ENCODE results near the gene SEL1L. TPM values are rescaled to one million over a fixed set of nuclear protein-coding genes. Genes with fewer than 3 reads are reported as not detected.
"Not testable (repeated sequence)": the region's sequence is repeated elsewhere in the genome, so short reads cannot be mapped to it uniquely, and the experiment has no call there.

SEL1L gene
- total RNA-seq, 2 experiments from 2014 or later: 53.5 to 56.5 TPM

DNA sequence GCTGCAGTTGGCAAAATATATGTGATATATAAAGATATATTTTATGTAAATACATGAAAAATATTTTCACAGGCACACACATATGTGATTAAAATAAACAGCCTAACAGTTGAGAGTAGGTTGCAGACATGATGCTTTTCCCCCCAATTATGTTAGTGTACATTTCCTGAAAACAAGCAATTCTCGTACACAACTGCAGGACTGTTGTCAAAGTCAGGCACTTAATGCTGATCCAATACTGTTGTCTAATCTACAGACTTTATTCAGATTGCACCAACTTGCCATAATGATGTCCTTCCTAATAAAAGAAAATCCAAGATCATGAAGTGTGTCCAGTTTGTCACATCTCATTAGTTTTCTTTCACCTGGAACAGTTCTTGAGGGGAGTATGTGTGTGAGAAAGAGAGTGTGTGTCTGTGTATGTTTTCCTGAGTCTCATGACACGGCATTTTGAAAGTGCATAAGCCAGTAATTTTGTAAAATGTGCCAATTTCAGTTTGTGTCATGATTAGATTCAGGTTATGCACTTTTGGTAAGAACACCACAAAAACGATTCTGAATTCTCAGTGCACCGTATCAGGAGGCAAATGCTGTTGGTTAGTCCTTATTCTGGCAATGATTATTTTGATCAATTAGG, 16.5 kb upstream of the SEL1L start:
- Mint-ChIP-seq H3K27me3 (peaks cover 9% of the 10 kb centered on the region), H3K4me3 (no peak overlapping the region), H3K27ac (no peak overlapping the region), H3K9me3 (no peaks in the 10 kb centered on the region), H3K4me1 (peaks cover 6% of the 10 kb centered on the region), H3K36me3 (no peaks in the 10 kb centered on the region)
- ATAC-seq (ENCODE audit: low read depth) (no peak), DNase-seq (no peak)
- POLR2A ChIA-PET: no interaction called here

DNA sequence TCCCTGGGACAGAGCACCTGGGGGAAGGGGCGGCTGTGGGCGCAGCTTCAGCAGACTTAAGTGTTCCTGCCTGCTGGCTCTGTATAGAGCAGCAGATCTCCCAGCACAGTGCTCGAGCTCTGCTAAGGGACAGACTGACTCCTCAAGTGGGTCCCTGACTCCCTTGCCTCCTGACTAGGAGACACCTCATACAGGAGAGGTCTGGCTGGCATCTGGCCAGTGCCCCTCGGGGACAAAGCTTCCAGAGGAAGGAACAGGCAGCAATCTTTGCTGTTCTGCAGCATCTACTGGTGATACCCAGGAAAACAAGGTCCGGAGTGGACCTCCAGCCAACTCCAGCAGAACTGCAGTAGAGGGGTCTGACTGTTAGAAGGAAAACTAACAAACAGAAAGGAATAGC, 7.6 kb upstream of the SEL1L start:
- H3K36me3 Mint-ChIP-seq; DNase-seq; H3K27ac Mint-ChIP-seq; POLR2A ChIA-PET; H3K4me3 Mint-ChIP-seq; H3K9me3 Mint-ChIP-seq; H3K4me1 Mint-ChIP-seq; ATAC-seq (ENCODE audit: low read depth): not testable (repeated sequence)
- H3K27me3 Mint-ChIP-seq: peaks cover 11% of the 10 kb centered on the region

DNA sequence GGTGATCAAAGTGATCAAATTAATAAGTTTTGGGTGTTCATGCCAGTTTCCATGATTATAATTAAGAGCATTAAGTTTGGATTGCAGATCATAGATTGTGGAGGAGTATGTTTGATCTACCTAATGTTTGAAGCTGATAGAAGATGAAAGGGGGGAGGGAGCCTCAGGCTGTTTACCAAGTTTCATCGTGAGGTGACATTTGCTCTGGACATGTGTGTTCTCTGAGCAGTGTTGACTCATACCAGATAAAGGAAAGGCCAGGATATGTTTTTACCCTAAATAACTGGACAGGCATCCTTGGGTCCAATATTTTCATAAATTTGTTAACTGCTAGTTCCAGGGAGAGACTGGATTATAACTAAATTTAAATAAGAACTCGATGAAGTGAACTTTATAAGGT, 3.5 kb upstream of the SEL1L start:
- Mint-ChIP-seq H3K4me1 (peaks cover 18% of the 10 kb centered on the region), H3K27ac (no peak overlapping the region), H3K4me3 (no peak overlapping the region), H3K27me3 (peaks cover 2% of the 10 kb centered on the region), H3K36me3 (no peaks in the 10 kb centered on the region), H3K9me3 (peaks cover 1% of the 10 kb centered on the region)
- POLR2A ChIA-PET: no interaction called here
- ATAC-seq (ENCODE audit: low read depth) (no peak), DNase-seq (no peak)

DNA sequence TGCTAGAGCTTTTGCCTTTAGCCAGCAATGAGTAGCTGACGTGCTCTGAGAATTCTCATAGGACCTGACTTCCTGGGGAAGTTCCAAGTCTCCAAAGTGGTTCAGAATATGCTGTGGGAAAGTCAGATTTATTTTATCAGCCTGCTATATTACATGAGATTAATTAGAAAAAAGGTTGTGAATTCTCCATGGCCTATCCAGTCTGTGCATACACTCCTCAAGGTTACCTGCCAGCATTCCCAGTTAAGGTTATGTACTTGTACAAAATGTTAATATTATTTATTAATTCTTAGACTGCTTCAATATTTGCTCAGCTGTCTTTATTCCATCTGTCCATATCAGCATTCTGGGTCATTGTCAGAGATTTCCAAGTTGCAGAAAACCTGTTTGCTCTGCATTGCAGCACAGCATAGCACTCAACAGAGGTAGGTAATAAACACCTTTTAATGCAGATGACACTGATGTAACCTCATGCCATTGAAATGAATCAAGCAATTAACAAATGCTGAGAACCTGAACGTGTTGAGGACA, 2.7 kb upstream of the SEL1L start:
- ATAC-seq (ENCODE audit: low read depth) (no peak), DNase-seq (no peak)
- H3K27ac Mint-ChIP-seq: no peak overlapping the region
- H3K36me3 Mint-ChIP-seq: no peaks in the 10 kb centered on the region
- H3K4me1 Mint-ChIP-seq: peaks cover 24% of the 10 kb centered on the region
- peaks cover 2% of the 10 kb centered on the region for H3K27me3 Mint-ChIP-seq
- peaks cover 1% of the 10 kb centered on the region for H3K9me3 Mint-ChIP-seq
- no peak overlapping the region for H3K4me3 Mint-ChIP-seq
- POLR2A ChIA-PET: no interaction called here

DNA sequence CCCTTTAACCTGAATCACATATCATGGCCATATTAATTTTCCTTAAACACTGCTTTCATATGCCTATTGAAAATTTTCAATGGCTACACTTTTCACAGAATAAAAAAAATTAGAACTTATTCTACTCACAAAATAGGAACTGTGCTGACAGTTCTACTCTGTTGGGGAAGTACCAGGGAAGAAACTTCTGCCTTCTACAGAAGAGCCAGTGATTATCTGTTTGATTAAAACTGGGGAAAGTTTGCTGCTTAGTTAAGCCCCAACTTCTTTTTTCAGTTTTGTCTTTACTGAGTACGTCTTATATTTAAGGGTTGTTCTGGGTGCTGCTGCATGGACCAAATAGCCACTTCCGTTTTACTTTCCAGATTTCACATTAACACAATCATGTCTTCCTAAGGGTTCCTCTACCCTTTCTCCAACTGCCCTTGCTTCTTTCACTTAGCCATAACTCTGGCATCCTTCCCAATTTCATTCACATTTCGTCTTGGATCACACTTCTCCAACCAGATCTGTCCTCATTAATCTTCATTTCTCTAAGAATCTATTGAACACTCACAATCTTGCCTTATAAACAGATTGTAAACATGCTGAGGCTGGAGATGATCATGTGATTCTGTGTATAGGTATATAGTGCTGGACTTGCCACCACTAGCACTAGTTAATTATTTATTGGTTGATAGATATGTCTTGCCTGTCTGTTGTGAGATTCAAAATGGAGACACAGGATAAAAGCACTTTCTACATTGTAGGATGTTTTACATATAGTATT, 1.9 kb upstream of the SEL1L start:
- Mint-ChIP-seq H3K4me1 (peaks cover 25% of the 10 kb centered on the region), H3K4me3 (no peak overlapping the region), H3K27ac (peak overlapping the region; percentile 66), H3K36me3 (no peaks in the 10 kb centered on the region), H3K9me3 (peaks cover 1% of the 10 kb centered on the region), H3K27me3 (peaks cover 2% of the 10 kb centered on the region)
- no peak for DNase-seq
- POLR2A ChIA-PET: no interaction called here
- no peak for ATAC-seq (ENCODE audit: low read depth)

DNA sequence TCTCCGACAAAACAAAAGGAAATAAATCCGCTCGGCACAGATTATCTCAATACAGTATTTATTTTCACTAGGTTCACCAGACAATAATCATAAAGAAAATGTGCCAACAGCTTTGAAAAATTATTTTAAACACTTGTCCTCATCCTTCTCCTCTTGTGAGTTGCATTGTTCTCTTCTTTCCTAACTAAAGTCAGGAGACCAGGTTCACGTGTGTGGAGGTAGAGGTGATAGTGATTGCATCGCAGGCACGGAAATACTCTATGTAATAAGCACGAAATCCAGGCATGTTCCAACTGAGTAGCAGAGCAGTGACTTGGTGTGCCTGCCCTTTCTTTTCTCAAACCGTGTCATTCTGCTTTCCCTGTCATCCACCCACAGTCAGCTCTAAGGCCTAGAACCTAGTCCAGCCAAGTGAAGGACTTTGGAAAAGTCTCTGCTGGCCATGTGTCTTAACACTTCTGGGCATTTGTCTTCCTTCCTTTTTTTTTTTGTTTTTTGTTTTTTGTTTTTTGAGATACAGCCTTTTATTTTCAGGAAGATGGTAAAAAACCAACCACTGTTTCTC, 939 bp upstream of the SEL1L start:
- H3K27me3 Mint-ChIP-seq: peaks cover 2% of the 10 kb centered on the region
- H3K36me3 Mint-ChIP-seq: no peaks in the 10 kb centered on the region
- H3K9me3 Mint-ChIP-seq: peaks cover 1% of the 10 kb centered on the region
- no peak overlapping the region for H3K27ac Mint-ChIP-seq
- POLR2A ChIA-PET: interaction anchor here (0.6 to 2.0 kb wide), 2 partner anchors 48 to 70 kb away, joined by 5 to 6 read pairs; no protein-coding TSS in a partner anchor
- ATAC-seq (ENCODE audit: low read depth): no peak
- H3K4me1 Mint-ChIP-seq: peaks cover 26% of the 10 kb centered on the region
- H3K4me3 Mint-ChIP-seq: peak overlapping the region; percentile 95
- no peak for DNase-seq

DNA sequence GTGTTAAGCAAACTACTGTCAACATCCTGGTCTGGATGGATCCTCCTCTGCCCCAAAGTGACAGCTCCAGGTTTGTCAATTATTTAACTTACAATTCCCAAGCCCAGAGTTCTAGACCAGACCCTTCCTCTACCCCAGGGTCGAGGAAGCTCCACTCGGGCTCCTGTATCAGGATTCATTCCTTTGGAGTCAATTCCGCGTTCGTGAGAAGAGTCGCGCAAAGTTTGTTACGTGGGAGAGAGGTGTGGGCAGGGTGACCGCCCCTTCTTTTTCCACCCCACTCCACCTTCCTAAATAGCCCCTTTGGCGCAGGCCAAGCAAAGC, 479 bp downstream of the SEL1L start:
- Mint-ChIP-seq H3K36me3 (no peaks in the 10 kb centered on the region), H3K4me1 (peaks cover 33% of the 10 kb centered on the region), H3K9me3 (peaks cover 1% of the 10 kb centered on the region), H3K27ac (peak overlapping the region; percentile 88), H3K4me3 (peak overlapping the region; percentile 95), H3K27me3 (no peaks in the 10 kb centered on the region)
- POLR2A ChIA-PET: interaction anchor here (1.1 to 2.0 kb wide), 4 partner anchors 14 to 312 kb away, joined by 3 to 11 read pairs (median 4); partner anchors contain the start of gene GTF2A1
- DNase-seq (no peak), ATAC-seq (ENCODE audit: low read depth) (no peak)

DNA sequence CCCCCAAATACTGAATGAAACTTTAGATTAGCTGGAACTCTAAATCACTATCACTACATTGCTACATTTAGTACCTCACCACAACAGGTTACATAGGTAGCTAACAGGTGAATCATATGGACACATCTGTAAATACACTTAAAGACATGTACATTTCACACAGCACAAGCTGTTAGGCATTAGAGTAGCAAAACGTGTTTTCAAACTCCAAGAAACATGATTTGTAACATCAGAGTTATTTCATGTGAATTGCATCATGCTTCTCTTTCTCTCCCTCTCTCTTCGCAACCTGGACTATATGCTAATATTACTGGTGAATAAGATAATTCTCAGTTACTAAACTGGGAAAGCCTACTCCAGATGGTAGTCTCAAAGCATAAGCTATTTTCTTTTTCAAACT, 4.3 kb downstream of the SEL1L start:
- no peaks in the 10 kb centered on the region for H3K9me3 Mint-ChIP-seq
- DNase-seq (no peak), ATAC-seq (ENCODE audit: low read depth) (no peak)
- peaks cover 30% of the 10 kb centered on the region for H3K4me1 Mint-ChIP-seq
- POLR2A ChIA-PET: no interaction called here
- no peak overlapping the region for H3K4me3 Mint-ChIP-seq
- H3K36me3 Mint-ChIP-seq: peaks cover 17% of the 10 kb centered on the region
- H3K27me3 Mint-ChIP-seq: no peaks in the 10 kb centered on the region
- H3K27ac Mint-ChIP-seq: no peak overlapping the region

DNA sequence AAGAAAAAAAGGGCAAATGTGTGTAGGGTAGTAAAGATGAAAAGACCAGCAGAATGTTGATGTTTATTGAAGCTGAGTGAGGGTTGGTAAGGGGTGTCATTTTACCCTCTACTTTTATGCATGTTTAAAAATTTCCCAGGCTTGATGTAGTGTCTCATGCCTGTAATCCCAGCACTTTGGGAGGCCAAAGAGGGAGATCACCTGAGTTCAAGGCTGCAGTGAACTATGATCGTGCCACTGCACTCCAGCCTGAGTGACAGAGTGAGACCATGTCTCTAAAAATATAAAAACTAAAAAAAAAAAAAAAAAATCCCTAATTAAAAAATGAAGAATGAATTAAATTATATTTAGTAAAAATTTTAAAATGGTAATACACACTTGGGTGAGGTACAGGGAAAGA, 8.5 kb downstream of the SEL1L start:
- ATAC-seq (ENCODE audit: low read depth): no peak
- Mint-ChIP-seq H3K27me3 (no peaks in the 10 kb centered on the region), H3K4me1 (peaks cover 26% of the 10 kb centered on the region), H3K36me3 (peaks cover 32% of the 10 kb centered on the region), H3K9me3 (no peaks in the 10 kb centered on the region), H3K4me3 (no peak overlapping the region), H3K27ac (no peak overlapping the region)
- POLR2A ChIA-PET: no interaction called here
- DNase-seq: no peak

DNA sequence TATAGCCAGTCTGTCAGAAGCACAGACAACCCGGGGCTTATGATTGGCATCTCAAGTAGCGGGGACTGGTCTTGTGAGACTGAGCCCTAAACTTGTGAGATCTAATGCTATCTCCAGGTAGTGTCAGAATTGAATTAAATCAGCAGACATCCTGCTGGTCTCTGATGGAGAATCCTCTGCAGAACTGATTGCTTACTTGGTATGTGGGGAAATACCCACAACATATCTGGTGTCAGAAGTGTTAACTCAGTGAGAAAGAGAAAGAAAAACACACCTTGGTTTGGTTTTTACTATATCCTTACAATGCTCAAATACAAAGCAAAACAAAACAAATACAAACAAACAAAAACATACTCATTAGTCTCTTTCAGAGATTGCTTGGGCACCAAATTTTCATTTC, 10.0 kb downstream of the SEL1L start:
- Mint-ChIP-seq H3K27ac (no peak overlapping the region), H3K4me1 (peaks cover 34% of the 10 kb centered on the region)
- DNase-seq: no peak

DNA sequence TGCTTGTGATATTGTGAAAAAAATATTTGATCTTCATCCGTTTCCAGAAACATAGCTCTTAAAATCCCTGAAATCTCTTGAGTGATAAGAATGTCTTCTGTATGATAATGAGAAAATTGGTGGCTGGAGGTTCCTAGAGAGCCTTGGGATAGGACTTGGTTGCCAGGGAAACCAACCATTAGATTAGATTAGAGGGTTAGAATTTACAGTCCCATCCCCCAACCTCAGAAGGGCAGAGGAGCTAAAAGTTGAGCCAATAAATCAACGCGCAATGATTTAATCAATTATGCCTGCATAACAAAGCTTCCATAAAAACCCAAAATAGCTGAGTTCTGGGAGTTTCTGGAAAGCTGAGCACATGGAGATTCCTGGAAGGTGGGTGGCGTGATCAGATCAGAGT, 10.6 kb downstream of the SEL1L start:
- H3K4me3 Mint-ChIP-seq: no peak overlapping the region
- H3K9me3 Mint-ChIP-seq: no peaks in the 10 kb centered on the region
- ATAC-seq (ENCODE audit: low read depth) (no peak), DNase-seq (no peak)
- H3K27ac Mint-ChIP-seq: no peak overlapping the region
- H3K36me3 Mint-ChIP-seq: peaks cover 41% of the 10 kb centered on the region
- H3K4me1 Mint-ChIP-seq: peaks cover 31% of the 10 kb centered on the region
- POLR2A ChIA-PET: no interaction called here
- no peaks in the 10 kb centered on the region for H3K27me3 Mint-ChIP-seq

More for the DNA sequence above, 10.0 kb downstream of the SEL1L start:
- no peak overlapping the region for H3K4me3 Mint-ChIP-seq
- no peak for ATAC-seq (ENCODE audit: low read depth)
- H3K27me3 Mint-ChIP-seq: no peaks in the 10 kb centered on the region
- no peaks in the 10 kb centered on the region for H3K9me3 Mint-ChIP-seq
- peaks cover 40% of the 10 kb centered on the region for H3K36me3 Mint-ChIP-seq
- POLR2A ChIA-PET: no interaction called here

DNA sequence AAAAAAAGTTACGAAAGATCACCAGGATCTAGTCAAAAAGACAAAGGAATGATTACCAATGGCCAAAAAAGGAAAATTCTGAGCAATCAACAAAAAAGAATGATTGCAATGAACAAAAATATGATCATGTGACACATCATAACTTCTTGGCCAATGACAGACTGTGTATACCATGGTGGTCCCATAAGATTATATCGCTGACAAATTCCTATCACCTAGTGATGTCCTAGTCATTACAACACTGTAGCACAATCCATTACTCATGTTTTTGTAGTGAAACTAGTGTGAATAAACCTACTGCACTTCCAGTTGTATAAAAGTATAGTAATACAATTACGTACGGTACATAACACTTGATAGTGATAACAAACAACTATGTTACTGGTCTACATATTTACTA, 12.3 kb downstream of the SEL1L start:
- peaks cover 28% of the 10 kb centered on the region for H3K4me1 Mint-ChIP-seq
- no peak overlapping the region for H3K4me3 Mint-ChIP-seq
- H3K36me3 Mint-ChIP-seq: peaks cover 35% of the 10 kb centered on the region
- H3K27ac Mint-ChIP-seq: no peak overlapping the region
- no peak for ATAC-seq (ENCODE audit: low read depth)
- POLR2A ChIA-PET: no interaction called here
- no peak for DNase-seq
- no peaks in the 10 kb centered on the region for H3K27me3 Mint-ChIP-seq
- H3K9me3 Mint-ChIP-seq: no peaks in the 10 kb centered on the region

DNA sequence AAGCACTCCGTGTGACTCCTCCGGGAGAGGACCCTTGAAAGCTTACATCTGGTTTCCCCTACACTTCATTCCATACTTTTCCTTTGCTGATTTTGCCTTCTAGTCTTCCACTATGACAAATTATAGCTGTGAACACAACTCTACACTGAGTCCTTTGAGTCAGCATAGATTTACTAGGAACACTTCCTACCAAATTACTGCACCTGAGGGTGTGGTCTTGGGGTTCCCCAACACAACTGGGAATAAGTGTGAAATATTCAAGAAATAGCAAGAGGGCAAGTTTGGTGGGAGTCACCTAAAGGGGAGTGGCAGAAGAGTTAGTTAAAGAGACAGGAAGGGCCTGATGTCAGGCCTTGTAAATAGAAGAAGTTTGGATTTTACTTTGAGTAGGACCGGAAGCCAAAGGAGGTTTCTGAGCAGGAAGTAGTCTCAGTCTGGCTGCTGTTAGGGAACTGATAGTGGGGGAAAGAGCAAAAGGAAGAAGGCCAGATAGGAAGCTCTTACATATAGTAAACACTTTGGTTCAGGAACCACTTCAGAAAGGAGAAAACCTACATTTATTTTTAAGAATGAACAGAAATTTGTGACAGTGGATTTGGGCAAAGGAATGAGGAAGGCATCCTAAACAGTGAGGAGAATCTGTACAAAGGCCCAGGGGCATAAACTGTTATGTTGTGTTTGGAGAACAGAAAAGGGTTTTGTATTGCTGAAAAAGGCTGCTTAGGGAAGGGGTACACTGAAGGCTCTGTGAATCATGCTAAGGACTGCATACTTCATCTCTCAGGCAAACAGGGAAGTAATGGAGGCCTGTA, 14.2 kb downstream of the SEL1L start:
- ATAC-seq (ENCODE audit: low read depth) (peak; percentile 95), DNase-seq (no peak)
- Mint-ChIP-seq H3K9me3 (no peaks in the 10 kb centered on the region), H3K27ac (peak overlapping the region; percentile 87), H3K27me3 (no peaks in the 10 kb centered on the region), H3K4me3 (peak overlapping the region; percentile 44), H3K4me1 (peaks cover 29% of the 10 kb centered on the region), H3K36me3 (peaks cover 38% of the 10 kb centered on the region)
- POLR2A ChIA-PET: interaction anchor here (1.1 kb wide), 1 partner anchor 14 kb away, joined by 3 read pairs; the partner anchor contains the start of gene SEL1L
